ENCODE measurements around the gene BTF3L4. TPM values are rescaled to one million over a fixed set of nuclear protein-coding genes. Genes with fewer than 3 reads are reported as not detected.

The BTF3L4 gene
- total RNA-seq, 1 donor from 2014 or later, result 47.1 TPM

- Histone ChIP-seq H3K27ac (ENCODE audit: low read depth, low read length) (no peak overlapping the region), H3K9ac (ENCODE audit: low read length) (no peak overlapping the region), H3K36me3 (ENCODE audit: insufficient read depth, low read length) (no peaks in the 10 kb centered on the region), H3K4me3 (ENCODE audit: insufficient read depth, low read depth, low read length) (no peak overlapping the region), H4K20me1 (ENCODE audit: insufficient read depth, low read length) (no peaks in the 10 kb centered on the region), H3K4me1 (ENCODE audit: insufficient read depth, low read length) (no peaks in the 10 kb centered on the region), H3K4me2 (ENCODE audit: low read length) (no peak overlapping the region), H2AFZ (ENCODE audit: low read depth, low read length) (no peak overlapping the region), H3K9me3 (ENCODE audit: insufficient read depth, low read depth, low read length) (no peaks in the 10 kb centered on the region), H3K79me2 (ENCODE audit: insufficient read depth, low read length) (no peaks in the 10 kb centered on the region), H3K27me3 (ENCODE audit: insufficient read depth, low read length) (no peaks in the 10 kb centered on the region)
- no peaks in the 10 kb centered on the region for H3K4me1 Mint-ChIP-seq (ENCODE audit: low read depth, unreplicated experiment)
- no peaks in the 10 kb centered on the region for H3K36me3 Mint-ChIP-seq (ENCODE audit: low read depth, unreplicated experiment)
- no peak overlapping the region for H3K4me3 Mint-ChIP-seq (ENCODE audit: unreplicated experiment)
- no peak overlapping the region for H3K27ac Mint-ChIP-seq (ENCODE audit: unreplicated experiment)
- no peak for FAIRE-seq
- DNase-seq (ENCODE audit: low read depth), result no peak
- H3K27me3 Mint-ChIP-seq (ENCODE audit: low read depth, unreplicated experiment), result peaks cover 2% of the 10 kb centered on the region
- H3K9me3 Mint-ChIP-seq (ENCODE audit: unreplicated experiment), result no peaks in the 10 kb centered on the region
- TF ChIP-seq EZH2 (IDR thresholded peaks at IDR 0.05; ENCODE audit: insufficient read depth, low read length), result no peak
- TF ChIP-seq, protein P1, sequence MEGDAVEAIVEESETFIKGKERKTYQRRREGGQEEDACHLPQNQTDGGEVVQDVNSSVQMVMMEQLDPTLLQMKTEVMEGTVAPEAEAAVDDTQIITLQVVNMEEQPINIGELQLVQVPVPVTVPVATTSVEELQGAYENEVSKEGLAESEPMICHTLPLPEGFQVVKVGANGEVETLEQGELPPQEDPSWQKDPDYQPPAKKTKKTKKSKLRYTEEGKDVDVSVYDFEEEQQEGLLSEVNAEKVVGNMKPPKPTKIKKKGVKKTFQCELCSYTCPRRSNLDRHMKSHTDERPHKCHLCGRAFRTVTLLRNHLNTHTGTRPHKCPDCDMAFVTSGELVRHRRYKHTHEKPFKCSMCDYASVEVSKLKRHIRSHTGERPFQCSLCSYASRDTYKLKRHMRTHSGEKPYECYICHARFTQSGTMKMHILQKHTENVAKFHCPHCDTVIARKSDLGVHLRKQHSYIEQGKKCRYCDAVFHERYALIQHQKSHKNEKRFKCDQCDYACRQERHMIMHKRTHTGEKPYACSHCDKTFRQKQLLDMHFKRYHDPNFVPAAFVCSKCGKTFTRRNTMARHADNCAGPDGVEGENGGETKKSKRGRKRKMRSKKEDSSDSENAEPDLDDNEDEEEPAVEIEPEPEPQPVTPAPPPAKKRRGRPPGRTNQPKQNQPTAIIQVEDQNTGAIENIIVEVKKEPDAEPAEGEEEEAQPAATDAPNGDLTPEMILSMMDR (IDR thresholded peaks at IDR 0.05; ENCODE audit: insufficient read depth, low read depth, low read length), result no peak
These were observed 56.4 kb downstream of the BTF3L4 start for GRCh38 chr1:52112489-52112888.

DNA sequence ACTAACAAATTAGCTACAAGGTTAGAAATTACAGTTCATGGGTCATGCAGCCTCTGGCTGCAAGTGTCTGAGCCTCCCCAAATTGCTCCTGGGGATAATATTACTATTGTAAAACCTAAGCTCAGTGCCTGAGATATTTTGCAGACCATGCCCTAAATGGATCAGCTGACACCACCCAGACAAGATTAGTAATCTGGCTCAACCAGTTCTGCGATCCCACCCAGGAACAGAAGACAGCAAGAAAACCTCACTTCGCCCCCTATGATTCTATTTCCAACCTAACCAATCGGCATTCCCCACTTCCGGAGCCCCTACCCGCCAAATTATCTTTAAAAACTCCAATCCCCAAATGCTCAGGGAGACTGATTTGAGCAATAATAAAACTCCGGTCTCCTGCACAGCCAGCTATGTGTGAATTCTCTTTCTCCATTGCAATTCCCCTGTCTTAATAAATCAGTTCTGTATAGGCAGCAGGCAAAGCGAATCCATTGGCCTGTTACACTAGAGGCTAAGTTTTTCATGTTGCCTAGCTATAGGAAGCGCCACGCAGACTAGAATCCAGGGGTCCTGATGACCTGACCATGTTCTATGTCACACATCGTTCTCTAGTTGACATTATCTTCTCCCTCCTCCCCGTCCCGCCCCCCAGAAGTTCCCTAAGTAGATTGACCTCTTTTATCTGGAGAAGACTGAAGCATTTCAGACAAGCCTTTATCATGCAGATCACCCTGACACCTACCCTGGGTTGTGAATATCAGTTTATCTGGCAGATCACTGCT lies 63.4 kb downstream of the BTF3L4 start:
- H3K4me1 ChIP-seq (ENCODE audit: insufficient read depth, low read length), result no peaks in the 10 kb centered on the region
- H3K9me3 Mint-ChIP-seq (ENCODE audit: unreplicated experiment), result no peaks in the 10 kb centered on the region
- H3K9me3 ChIP-seq (ENCODE audit: insufficient read depth, low read depth, low read length), result no peaks in the 10 kb centered on the region
- H3K27ac Mint-ChIP-seq (ENCODE audit: unreplicated experiment), result no peak overlapping the region
- H3K36me3 ChIP-seq (ENCODE audit: insufficient read depth, low read length), result no peaks in the 10 kb centered on the region
- H3K9ac ChIP-seq (ENCODE audit: low read length), result no peak overlapping the region
- no peaks in the 10 kb centered on the region for H3K79me2 ChIP-seq (ENCODE audit: insufficient read depth, low read length)
- H3K4me3 ChIP-seq (ENCODE audit: insufficient read depth, low read depth, low read length), result no peak overlapping the region
- no peaks in the 10 kb centered on the region for H3K4me1 Mint-ChIP-seq (ENCODE audit: low read depth, unreplicated experiment)
- peaks cover 4% of the 10 kb centered on the region for H3K27me3 ChIP-seq (ENCODE audit: insufficient read depth, low read length)
- no peak overlapping the region for H3K4me2 ChIP-seq (ENCODE audit: low read length)
- H3K36me3 Mint-ChIP-seq (ENCODE audit: low read depth, unreplicated experiment), result no peaks in the 10 kb centered on the region
- no peak for TF ChIP-seq EZH2 (IDR thresholded peaks at IDR 0.05; ENCODE audit: insufficient read depth, low read length)
- TF ChIP-seq, protein P1 (IDR thresholded peaks at IDR 0.05; ENCODE audit: insufficient read depth, low read depth, low read length), result no peak
- no peak overlapping the region for H2AFZ ChIP-seq (ENCODE audit: low read depth, low read length)
- no peak overlapping the region for H3K4me3 Mint-ChIP-seq (ENCODE audit: unreplicated experiment)
- no peaks in the 10 kb centered on the region for H4K20me1 ChIP-seq (ENCODE audit: insufficient read depth, low read length)
- DNase-seq (ENCODE audit: low read depth) (no peak), FAIRE-seq (no peak)
- H3K27me3 Mint-ChIP-seq (ENCODE audit: low read depth, unreplicated experiment), result peaks cover 15% of the 10 kb centered on the region
- no peak overlapping the region for H3K27ac ChIP-seq (ENCODE audit: low read depth, low read length)

DNA sequence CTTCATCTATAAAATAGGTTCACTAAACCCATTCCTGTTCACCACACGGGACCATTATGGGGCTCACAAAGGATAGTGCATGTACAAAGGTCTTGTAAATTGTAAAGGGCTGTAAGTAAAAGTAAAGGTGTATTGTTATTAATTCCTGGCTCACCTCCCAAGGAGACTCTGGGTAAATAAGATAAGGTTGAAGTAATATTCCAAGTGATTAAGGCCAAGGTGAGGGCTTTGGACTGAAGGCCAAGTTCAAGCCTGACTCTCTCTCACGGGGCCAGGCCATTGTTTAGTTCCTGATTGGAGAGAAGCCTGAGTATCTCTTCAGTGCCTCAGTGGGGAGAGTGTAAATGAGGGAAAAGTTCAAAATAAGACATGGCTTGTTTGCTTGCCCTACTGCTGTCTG lies 66.3 kb downstream of the BTF3L4 start:
- no peak overlapping the region for H3K4me3 ChIP-seq (ENCODE audit: insufficient read depth, low read depth, low read length)
- no peak overlapping the region for H3K4me2 ChIP-seq (ENCODE audit: low read length)
- peaks cover 4% of the 10 kb centered on the region for H3K27me3 ChIP-seq (ENCODE audit: insufficient read depth, low read length)
- FAIRE-seq, result no peak
- Mint-ChIP-seq H3K27ac (ENCODE audit: unreplicated experiment) (no peak overlapping the region), H3K9me3 (ENCODE audit: unreplicated experiment) (no peaks in the 10 kb centered on the region), H3K4me3 (ENCODE audit: unreplicated experiment) (no peak overlapping the region), H3K36me3 (ENCODE audit: low read depth, unreplicated experiment) (no peaks in the 10 kb centered on the region), H3K27me3 (ENCODE audit: low read depth, unreplicated experiment) (peaks cover 18% of the 10 kb centered on the region), H3K4me1 (ENCODE audit: low read depth, unreplicated experiment) (no peaks in the 10 kb centered on the region)
- no peak overlapping the region for H3K27ac ChIP-seq (ENCODE audit: low read depth, low read length)
- no peak overlapping the region for H2AFZ ChIP-seq (ENCODE audit: low read depth, low read length)
- no peaks in the 10 kb centered on the region for H3K36me3 ChIP-seq (ENCODE audit: insufficient read depth, low read length)
- H4K20me1 ChIP-seq (ENCODE audit: insufficient read depth, low read length), result no peaks in the 10 kb centered on the region
- TF ChIP-seq, protein P1 (IDR thresholded peaks at IDR 0.05; ENCODE audit: insufficient read depth, low read depth, low read length), result no peak
- TF ChIP-seq EZH2 (IDR thresholded peaks at IDR 0.05; ENCODE audit: insufficient read depth, low read length), result no peak
- no peak for DNase-seq (ENCODE audit: low read depth)
- no peaks in the 10 kb centered on the region for H3K4me1 ChIP-seq (ENCODE audit: insufficient read depth, low read length)
- H3K9me3 ChIP-seq (ENCODE audit: insufficient read depth, low read depth, low read length), result no peaks in the 10 kb centered on the region
- no peak overlapping the region for H3K9ac ChIP-seq (ENCODE audit: low read length)
- no peaks in the 10 kb centered on the region for H3K79me2 ChIP-seq (ENCODE audit: insufficient read depth, low read length)

All from astrocyte (in vitro differentiated cells and primary cell).